Neural crest cell (in vitro differentiated cells): ENCODE data around the gene BAG3. TPM values are rescaled to one million over a fixed set of nuclear protein-coding genes. Genes with fewer than 3 reads are reported as not detected.
"Not testable (repeated sequence)": the region's sequence is repeated elsewhere in the genome, so short reads cannot be mapped to it uniquely, and the experiment has no call there.

Experiments
- DNase-seq: peaks from one replicate; pipeline ENCODE4 v3.0.0; 2021; ENCODE audit warnings: low read depth, mixed read lengths, low spot score
- H3K27ac Mint-ChIP-seq: one replicate; pipeline ENCODE4 v1.8.0; 2021; ENCODE audit warnings: mild to moderate bottlenecking, mixed read lengths; ENCODE audit not compliant: unreplicated experiment
- H3K27me3 Mint-ChIP-seq: 2 replicates; pipeline ENCODE4 v1.8.0; 2021; ENCODE audit warnings: low read depth, mild to moderate bottlenecking, mixed read lengths
- H3K36me3 Mint-ChIP-seq: 2 replicates; pipeline ENCODE4 v1.8.0; 2021; ENCODE audit warnings: low read depth, mild to moderate bottlenecking, mixed read lengths
- H3K4me1 Mint-ChIP-seq: 2 replicates; pipeline ENCODE4 v1.8.0; 2021; ENCODE audit warnings: mixed read lengths
- H3K4me3 Mint-ChIP-seq: one replicate; pipeline ENCODE4 v1.8.0; 2021; ENCODE audit warnings: mild to moderate bottlenecking, mixed read lengths
- H3K9me3 Mint-ChIP-seq: 2 replicates; pipeline ENCODE4 v1.8.0; 2021; ENCODE audit warnings: mixed read lengths
- total RNA-seq: library from RNA; stranded (reverse); gene quantifications from 2 replicates; pipeline ENCODE4 v1.2.1, GENCODE V29; 2021
- TF ChIP-seq, protein P1 (sequence below): fragments of 200-600 bp; sonication (generic); conservative IDR thresholded peaks from 2 replicates; pipeline ENCODE4 v1.5.0; 2021; ENCODE audit warnings: antibody characterized with exemption, mild to moderate bottlenecking

The BAG3 gene
- total RNA-seq, 1 donor from 2014 or later: 22.3 TPM

DNA sequence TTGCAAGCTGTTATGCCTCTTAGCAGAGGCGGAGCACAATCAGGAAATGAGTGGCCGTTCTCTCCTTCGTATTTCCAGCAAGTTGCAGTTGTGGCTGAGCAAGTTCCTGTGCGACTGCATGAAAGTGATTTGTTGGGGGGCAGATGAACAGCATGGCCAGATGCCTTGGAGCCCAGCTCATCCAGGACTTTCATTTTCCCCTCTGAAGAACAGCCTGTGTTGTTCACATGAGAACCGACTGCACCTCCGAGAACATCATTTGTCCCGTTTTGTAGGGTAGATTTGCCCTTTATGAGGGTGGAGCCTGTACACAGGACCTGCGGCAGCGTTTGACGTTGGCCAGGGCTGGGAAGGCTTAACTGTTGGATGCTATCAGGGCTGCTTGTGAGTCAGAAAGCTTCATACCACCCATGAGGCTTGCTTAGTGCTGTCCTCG, 4.4 kb downstream of the BAG3 start:
- H3K27ac Mint-ChIP-seq: no peak overlapping the region
- no peaks in the 10 kb centered on the region for H3K27me3 Mint-ChIP-seq

DNA sequence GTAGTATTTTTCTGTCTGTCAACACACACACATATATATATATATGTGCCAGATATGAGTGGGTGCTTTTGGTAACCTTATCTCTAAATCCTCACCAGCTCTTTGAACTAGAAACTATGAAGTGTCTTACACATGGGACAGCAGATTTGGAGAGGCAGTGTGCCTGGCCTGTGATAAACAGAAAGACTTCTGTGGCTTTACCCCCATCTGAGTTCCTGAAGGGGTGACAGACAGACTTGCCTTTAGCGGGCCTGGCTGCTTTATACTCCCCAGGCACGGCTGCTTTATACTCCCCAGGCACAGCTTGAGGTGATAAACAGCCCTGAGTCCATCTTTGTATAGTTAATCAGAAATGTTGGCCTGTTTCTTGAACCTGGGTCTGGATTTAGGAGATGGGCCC, 5.6 kb downstream of the BAG3 start:
- H3K4me3 Mint-ChIP-seq: no peak overlapping the region
- no peaks in the 10 kb centered on the region for H3K9me3 Mint-ChIP-seq
- no peak for DNase-seq
- no peak overlapping the region for H3K27ac Mint-ChIP-seq
- H3K27me3 Mint-ChIP-seq: no peaks in the 10 kb centered on the region
- no peaks in the 10 kb centered on the region for H3K36me3 Mint-ChIP-seq
- H3K4me1 Mint-ChIP-seq: peaks cover 59% of the 10 kb centered on the region
- TF ChIP-seq, protein P1, sequence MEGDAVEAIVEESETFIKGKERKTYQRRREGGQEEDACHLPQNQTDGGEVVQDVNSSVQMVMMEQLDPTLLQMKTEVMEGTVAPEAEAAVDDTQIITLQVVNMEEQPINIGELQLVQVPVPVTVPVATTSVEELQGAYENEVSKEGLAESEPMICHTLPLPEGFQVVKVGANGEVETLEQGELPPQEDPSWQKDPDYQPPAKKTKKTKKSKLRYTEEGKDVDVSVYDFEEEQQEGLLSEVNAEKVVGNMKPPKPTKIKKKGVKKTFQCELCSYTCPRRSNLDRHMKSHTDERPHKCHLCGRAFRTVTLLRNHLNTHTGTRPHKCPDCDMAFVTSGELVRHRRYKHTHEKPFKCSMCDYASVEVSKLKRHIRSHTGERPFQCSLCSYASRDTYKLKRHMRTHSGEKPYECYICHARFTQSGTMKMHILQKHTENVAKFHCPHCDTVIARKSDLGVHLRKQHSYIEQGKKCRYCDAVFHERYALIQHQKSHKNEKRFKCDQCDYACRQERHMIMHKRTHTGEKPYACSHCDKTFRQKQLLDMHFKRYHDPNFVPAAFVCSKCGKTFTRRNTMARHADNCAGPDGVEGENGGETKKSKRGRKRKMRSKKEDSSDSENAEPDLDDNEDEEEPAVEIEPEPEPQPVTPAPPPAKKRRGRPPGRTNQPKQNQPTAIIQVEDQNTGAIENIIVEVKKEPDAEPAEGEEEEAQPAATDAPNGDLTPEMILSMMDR: no peak

More for the DNA sequence above, 4.4 kb downstream of the BAG3 start:
- H3K9me3 Mint-ChIP-seq: no peaks in the 10 kb centered on the region
- TF ChIP-seq, protein P1: no peak
- DNase-seq: no peak
- peak overlapping the region; percentile 7 for H3K4me3 Mint-ChIP-seq
- H3K36me3 Mint-ChIP-seq: no peaks in the 10 kb centered on the region
- peaks cover 63% of the 10 kb centered on the region for H3K4me1 Mint-ChIP-seq

DNA sequence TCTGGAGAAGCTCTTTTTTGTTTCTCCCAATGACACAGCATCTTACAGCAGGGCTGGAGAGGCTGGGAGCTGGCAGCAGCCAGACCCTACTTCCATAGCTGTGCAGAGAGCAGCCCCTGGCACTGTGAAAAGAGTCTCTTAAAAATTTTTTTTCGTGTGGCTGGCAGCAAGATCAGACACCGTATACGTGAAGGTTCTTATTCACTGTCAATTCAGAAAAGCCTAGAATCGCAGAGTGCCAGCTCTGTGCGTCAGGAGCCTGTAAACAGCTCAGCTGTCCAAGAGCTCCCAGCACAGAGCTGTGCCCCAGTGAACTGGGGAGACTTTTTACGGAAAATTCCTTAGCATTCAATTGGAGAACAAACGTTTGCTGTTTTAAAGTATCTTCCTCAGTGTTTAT, 6.5 kb downstream of the BAG3 start:
- Mint-ChIP-seq H3K4me3 (peak overlapping the region; percentile 5), H3K4me1 (peaks cover 58% of the 10 kb centered on the region), H3K27ac (no peak overlapping the region), H3K9me3 (no peaks in the 10 kb centered on the region), H3K27me3 (no peaks in the 10 kb centered on the region), H3K36me3 (no peaks in the 10 kb centered on the region)
- no peak for DNase-seq
- TF ChIP-seq, protein P1: no peak

DNA sequence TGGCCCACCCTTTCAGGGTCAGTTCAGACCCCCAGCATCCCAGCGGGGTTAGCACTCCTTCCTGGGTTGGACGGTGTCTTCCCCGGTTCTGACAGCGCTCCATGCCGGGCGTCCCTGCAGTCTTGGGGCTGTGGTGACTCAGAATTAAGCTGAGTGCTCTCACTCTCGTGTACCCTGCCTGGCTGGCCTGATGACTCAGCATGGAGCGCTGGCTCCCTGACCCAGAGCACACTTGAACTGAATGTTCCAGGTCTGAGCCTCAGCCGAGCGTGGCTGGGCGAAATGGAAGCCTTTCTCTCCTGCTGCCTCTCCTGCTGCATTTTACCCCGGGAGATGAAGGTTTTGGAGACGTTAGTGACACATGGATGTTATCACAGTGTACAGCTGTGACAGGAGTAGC, 7.1 kb downstream of the BAG3 start:
- Mint-ChIP-seq H3K27ac (peak overlapping the region; percentile 29), H3K9me3 (no peaks in the 10 kb centered on the region), H3K4me1 (peaks cover 53% of the 10 kb centered on the region), H3K36me3 (no peaks in the 10 kb centered on the region), H3K27me3 (no peaks in the 10 kb centered on the region), H3K4me3 (peak overlapping the region; percentile 7)
- DNase-seq: no peak
- TF ChIP-seq, protein P1: no peak

DNA sequence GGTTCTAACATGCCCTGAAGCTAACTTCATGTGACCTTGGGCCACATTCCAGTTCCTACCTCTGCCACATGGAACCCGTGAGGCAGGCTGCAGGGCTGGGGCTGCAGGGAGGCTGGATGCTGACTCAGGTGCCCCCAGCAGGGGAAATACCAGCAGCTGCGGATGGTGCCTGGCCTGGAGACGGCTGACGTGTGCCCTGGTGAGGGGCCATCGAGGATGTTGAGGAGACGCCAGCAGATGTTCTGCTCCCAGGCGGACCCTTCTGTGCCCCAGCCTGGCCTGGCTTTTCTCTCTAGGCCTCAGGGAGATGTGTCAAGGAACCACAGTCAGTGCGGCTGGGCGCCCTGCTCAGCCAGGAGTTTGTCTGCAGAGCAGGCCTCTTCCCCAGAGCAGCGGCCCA, 8.8 kb downstream of the BAG3 start:
- Mint-ChIP-seq H3K4me3 (no peak overlapping the region), H3K36me3 (no peaks in the 10 kb centered on the region), H3K4me1 (peaks cover 49% of the 10 kb centered on the region), H3K27me3 (no peaks in the 10 kb centered on the region), H3K27ac (no peak overlapping the region), H3K9me3 (no peaks in the 10 kb centered on the region)
- no peak for DNase-seq
- TF ChIP-seq, protein P1: no peak

DNA sequence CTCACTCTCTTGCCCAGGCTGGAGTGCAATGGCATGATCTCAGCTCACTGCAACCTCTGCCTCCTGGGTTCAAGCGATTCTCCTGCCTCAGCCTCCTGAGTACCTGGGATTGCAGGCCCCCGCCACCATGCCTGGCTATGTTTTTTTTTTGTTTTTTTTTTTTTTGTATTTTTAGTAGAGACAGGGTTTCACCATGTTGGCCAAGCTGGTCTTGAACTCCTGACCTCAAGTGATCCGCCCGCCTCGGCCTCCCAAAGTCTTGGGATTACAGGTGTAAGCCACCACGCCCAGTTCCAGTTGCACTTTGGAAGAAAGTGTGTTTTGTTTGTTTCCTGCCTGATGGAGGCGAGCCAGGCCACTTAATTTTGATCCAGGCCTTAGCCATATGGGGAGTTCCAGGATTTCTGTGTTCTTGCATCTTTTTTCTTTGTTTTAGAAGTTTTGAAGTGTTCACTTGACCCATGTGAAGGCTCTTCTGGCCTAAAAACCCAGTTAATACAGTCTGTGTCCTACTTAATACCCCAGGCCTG, 11.0 kb downstream of the BAG3 start:
- H3K36me3 Mint-ChIP-seq, H3K9me3 Mint-ChIP-seq, H3K4me3 Mint-ChIP-seq, H3K27me3 Mint-ChIP-seq, DNase-seq: not testable (repeated sequence)
- Mint-ChIP-seq H3K4me1 (peaks cover 52% of the 10 kb centered on the region), H3K27ac (peak overlapping the region; percentile 53)
